ENCODE data around the gene MIER3.
"Not testable (repeated sequence)": the region's sequence is repeated elsewhere in the genome, so short reads cannot be mapped to it uniquely, and the experiment has no call there.

The MIER3 gene

GRCh38 chr5:56951946-56952691 lies at the start of gene MIER3:
TSS of gene MIER3 (minus strand) at chr5:56952123. CDS start at chr5:56952102, 21 bp downstream.
- FAIRE-seq: no peak

DNA sequence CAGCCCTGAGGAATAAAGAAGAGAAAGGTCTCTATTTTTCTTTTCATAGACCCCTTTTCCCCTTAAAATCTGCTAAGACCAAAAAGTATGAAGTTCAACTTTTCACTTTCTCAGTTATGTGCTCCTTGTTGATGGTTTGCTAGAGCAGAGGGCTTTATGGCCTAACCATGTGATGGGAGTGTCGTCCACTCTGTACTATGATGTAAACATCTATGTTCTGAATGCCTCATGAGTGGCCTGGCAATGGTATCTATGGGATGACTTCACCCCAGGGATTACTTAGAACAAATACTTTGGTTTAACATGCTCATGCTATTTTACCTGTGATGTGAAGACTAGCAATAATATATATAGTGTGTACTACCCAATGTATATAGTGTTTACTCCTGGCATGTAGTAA lies 43.7 kb upstream of the MIER3 start:
- no peak for FAIRE-seq

DNA sequence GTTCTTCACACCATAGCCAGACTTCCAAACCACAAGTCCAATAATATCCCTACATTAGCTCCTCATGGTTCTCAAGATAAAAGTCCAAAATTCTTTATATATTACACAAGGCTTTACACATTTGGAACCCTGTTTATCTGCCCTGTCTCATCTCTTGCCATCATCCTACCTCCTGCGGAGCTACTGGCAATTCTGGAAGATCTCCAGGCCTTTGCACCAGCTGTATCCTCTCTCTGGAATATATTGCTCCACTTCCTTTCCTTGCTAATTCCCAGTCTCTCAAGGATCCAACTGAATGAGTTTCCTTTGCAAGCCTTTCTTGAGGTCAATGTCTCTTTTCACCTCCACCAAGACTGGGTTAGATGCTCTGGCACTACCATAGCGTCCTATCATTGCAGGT lies 41.3 kb upstream of the MIER3 start:
- no peak for FAIRE-seq

GRCh38 chr5:56989676-56990075 lies 37.8 kb upstream of the MIER3 start:
- no peak for FAIRE-seq

DNA sequence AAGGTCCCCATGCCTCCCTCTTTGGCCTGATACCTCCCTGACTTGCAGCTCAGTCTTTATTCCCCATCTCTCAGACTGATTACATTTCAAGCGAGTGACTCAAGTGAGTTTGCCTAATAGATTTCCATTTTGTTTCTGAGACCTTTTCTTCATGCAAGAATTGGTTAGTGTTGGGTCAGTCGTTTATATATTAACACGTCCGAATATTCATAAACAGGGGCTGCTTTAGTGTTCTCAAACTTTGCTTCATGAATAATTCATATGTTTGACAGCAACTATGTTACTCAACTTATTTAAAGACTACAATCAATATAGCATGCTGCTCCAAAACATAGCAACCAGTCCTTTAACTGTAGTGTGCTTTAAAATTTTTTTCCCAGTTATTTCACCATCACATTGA lies 36.6 kb upstream of the MIER3 start:
- FAIRE-seq: no peak

DNA sequence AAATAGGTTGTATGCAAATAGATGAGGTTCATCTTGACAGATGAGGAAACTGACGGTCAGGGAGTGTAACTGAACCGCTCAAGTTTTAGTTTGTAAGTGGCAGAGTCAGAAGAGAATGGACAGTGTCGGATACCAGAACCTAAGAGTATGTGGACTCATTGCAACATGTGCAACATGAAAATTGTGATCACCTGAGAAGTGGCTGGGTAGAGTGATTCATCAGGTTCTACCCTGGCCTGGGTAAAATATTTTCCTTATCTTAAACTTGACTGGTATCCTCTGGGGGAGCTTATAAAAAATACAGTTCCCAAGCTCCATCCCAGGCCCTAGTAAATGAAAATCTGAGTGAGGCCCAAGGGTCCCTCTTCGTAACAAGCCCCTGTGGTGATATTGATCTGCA lies 35.2 kb upstream of the MIER3 start:
- no peak for FAIRE-seq

DNA sequence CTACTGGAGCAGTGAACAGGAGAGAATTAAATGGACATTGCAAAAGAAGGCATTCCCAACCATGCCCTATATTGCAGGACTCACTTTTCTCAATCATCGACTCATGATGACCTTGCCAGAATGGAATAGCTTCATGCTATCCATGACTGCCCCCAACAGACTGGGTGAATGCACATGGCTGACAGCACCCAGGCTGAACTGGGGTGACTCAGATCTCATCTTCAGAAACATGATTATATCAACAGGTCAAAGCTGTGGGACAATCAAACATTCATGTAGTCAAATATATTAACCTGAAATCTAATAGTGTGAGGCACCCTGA lies 34.7 kb upstream of the MIER3 start:
- FAIRE-seq: no peak

DNA sequence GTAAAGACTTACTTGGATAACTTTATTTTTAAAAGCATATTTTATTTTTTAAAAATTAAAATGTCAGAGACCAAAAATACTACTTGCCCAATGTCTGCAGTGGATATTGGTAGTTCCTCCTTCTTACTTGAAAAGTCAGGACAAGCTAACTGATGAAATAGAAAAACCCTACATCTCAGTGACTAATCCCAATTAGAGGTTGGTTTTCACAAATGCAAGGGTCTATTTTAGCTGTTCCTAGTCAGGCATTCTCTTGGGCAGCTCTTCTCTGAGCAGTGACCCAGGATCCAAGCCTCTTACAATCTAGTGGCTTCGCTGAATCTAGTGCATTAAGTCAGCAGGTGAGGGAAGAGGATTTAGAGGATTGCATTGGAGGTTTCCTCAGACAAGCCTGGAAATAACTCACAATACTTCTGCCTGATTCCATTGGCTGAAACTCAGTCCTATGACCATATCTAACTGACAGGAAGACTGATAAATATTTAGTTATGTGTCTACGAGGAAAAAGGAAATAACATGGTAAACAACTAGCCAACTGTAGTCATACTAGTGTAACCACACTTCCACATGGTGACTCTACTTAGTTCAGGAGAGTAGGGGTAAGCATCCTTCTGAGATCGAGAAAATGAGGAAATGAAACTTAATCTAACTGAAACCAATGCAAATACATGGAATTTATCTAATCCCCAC lies 34.2 kb upstream of the MIER3 start:
- FAIRE-seq: no peak

- no peak for FAIRE-seq
These were observed 32.5 kb upstream of the MIER3 start for GRCh38 chr5:56984445-56984844.

DNA sequence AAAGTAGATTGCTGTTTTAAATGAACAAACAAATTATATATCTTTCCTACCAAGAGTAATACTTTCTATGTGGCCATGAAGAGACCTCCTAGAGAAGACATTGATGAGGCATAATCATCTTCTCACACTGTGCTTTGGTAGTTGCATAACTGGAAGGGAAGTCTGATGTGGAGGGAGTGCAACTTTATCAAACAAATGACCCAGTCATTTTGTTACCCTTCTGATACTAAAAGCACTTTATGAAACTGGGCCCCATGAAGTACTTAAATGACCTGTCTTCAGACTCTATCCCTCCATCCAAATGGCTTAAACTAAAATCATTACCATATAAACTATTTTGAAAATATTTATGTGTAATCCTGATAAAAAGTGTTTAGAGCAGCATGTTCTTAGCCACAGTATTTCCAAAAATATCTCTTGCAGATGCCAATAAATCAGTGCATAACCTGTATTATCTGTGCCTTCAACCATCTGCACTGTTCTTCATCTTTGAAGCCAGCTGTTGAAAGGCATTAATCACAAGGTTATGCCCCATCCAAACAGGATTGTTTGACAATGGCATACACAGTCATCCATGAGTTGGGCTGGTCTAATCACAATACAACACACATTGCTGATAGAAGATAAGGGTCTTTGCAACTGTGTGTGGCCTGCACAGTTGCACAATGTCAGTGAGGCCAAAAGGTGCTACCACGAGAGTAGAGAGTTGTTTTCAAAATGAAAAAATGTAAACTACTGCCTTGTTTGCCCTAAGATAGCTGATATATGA lies 31.9 kb upstream of the MIER3 start:
- FAIRE-seq: no peak

- no peak for FAIRE-seq
These were observed 29.8 kb upstream of the MIER3 start for GRCh38 chr5:56981548-56982315.

DNA sequence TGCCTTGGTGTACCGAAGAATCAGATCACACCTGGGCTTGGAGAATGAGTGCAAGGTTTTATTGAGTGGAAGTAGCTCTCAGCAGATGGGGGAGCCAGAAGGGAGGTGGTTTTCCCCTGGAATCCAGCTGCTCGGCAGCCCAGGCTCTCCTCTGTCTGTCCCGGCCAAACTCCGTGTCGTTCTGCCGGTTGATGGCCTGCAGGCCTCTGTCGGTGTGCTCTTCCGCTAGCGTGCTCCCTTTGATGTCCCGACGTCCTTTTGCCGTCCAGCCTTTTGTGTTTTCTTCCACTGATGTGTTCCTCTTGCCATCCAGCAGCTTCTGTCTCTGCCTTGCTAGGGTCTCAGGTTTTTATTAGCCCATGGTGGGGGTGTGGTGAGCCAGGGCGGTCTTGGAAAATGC lies 28.0 kb upstream of the MIER3 start:
- no peak for FAIRE-seq

- not testable (repeated sequence) for FAIRE-seq
These were observed 27.6 kb upstream of the MIER3 start for GRCh38 chr5:56979526-56979925.

- no peak for FAIRE-seq
These were observed 25.9 kb upstream of the MIER3 start for GRCh38 chr5:56977822-56978221.

DNA sequence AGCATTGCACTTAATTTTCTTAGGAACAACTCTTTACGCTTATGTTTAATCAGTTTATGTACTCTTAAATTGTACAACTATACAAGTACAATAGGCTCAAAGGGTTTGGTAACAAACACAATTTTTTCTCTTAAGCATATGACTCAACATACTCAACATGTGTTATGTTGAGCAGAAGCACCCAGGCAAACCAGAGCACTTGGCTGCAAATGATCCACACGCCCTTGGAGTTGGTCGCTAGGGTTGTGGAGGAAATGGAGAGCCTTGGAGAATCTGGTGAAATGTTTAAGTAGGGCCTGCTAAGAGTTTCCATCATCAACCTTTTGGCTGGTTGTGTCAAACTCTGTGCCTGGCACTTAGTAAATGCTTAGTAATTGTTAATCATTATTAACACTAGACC lies 25.1 kb upstream of the MIER3 start:
- FAIRE-seq: no peak

DNA sequence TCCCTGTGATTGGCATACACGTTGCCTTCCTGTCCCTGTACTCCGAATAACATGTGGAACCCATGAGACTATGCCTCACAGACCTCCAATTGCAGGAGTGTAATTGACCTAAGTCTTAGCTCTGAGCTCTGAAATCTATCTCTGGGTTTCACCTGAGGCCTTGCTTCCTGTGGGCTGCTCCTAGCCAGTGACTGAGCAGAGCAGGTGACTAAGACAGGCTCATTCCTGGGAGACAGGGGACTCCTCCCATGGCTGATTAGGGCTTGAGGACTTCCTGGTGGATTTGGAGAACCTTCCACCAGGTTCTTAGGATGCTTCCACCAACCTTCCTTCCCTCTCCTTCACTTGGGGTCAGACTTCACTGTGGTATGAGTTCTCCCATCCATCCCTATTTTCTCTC lies 22.3 kb upstream of the MIER3 start:
- no peak for FAIRE-seq

DNA sequence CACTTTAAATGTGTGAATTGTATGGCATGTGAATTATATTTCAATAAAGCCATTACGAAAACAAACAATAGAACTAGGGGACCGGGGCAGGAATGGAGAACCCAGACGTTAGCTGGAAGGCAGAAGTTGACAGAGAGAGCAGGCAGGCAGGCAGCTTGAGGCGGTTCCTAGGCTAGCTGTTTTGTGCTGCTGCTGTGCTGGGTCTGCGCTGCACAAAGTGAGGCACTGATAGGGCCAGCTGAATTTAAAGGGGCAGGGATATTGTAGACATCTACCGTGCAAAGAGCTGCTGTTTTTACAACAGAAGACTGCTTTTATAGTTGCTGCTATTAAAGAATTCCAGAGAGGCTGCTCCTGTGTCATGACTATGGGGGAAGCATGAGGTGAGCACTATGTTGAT lies 21.6 kb upstream of the MIER3 start:
- no peak for FAIRE-seq

DNA sequence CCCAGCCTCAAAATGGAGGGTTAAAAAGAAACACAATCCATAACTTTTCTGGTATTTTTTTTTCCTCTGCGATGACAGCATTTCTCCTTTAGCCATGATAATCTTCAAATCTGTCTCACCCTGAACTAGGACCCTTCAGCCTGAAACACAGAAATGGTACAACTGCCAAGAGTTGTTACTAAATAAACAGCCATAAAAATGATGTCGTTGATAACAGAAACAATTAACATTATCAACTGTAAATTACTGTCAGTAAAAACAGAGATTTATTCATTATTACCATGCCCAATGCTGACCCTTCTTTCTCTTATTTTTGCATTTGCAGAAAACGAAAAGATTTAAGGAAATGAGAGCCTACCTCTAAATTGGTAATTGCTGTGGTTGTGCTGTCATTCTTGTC lies 19.4 kb upstream of the MIER3 start:
- no peak for FAIRE-seq

DNA sequence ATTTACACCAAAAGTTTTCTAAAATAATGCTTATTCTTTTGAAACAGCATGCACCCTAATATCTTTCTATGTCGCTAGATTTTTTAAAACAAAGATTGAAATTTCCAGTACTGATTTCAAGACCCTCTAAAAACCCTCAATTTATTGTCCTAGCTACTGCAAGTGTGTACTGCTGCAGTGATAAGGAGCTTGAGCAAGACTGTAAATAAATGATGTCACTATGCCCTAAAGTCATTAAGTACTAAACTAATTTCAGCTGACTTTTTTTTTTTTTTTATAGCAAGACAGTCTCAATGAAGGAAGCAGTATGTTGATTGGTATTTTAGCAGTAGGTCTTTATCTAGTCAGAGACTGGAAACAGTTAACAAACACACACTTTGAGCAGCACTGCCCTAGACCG lies 12.2 kb upstream of the MIER3 start:
- no peak for FAIRE-seq

- FAIRE-seq: no peak
These were observed 11.3 kb upstream of the MIER3 start for GRCh38 chr5:56963246-56963645.

DNA sequence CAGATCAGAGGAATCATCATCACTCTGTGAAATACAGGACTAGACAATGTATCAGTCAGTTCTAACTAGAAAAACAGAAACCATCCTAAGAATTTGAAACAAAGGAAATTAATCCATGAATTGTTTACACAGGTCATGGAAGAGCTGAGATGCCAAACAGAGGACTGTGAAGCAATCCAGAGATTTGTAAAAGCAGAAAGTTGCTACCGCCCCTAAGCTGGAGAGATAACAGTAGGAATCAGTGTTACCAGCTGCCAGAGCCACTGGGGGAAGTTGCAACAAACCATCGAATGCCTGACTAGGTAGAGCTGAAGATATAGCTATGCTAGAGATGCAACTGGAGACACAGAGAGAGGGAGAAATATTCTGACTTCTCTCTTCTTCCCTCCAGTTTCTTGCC lies 10.4 kb upstream of the MIER3 start:
- FAIRE-seq: no peak

- FAIRE-seq: no peak
These were observed 9.8 kb upstream of the MIER3 start for GRCh38 chr5:56961746-56962145.

DNA sequence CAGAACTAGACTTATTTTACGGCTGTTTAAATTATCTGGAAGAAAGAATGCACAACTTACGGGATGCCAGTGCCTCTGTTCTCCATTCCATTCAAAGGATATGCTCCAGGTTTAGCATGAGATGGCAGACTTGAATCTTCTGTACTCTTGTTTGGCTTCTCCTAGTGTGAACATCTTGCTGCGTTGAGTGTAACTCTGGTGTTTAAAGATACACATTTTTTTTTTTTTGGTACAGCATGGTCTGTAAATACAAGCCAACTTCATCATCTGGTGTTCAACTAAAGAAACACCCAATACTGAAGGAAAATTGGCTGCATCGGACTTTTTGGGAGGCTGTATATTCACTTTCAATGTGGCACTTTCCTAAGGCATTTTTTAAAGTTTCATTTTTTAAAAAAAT lies 7.4 kb upstream of the MIER3 start:
- no peak for FAIRE-seq

All from TTC549 (cell line).